Activated naive CD4-positive, alpha-beta T cell (primary cell): ENCODE results near the gene SMIM28.
"Not testable (repeated sequence)": the region's sequence is repeated elsewhere in the genome, so short reads cannot be mapped to it uniquely, and the experiment has no call there.

Experiments
- DNase-seq, 4 experiments: peaks; one replicate each; lab custom pipeline; 2025; lab: John Stamatoyannopoulos, UW

Gene SMIM28

GRCh38 chr6:138377844-138378243, at the start of gene SMIM28:
TSS of gene SMIM28 (plus strand) at chr6:138377905. CDS start at chr6:138378073, 168 bp downstream.
- DNase-seq: no peak

- DNase-seq: no peak
These were observed 49.5 kb upstream of the SMIM28 start for GRCh38 chr6:138328210-138328609.

GRCh38 chr6:138330763-138331162, 46.9 kb upstream of the SMIM28 start:
- DNase-seq: no peak

- DNase-seq: no peak
These were observed 46.3 kb upstream of the SMIM28 start for GRCh38 chr6:138331444-138331843.

- no peak for DNase-seq
These were observed 45.7 kb upstream of the SMIM28 start for GRCh38 chr6:138331984-138332383.

- no peak for DNase-seq
These were observed 43.7 kb upstream of the SMIM28 start for GRCh38 chr6:138334000-138334399.

- no peak for DNase-seq
These were observed 42.7 kb upstream of the SMIM28 start for GRCh38 chr6:138334963-138335362.

- DNase-seq: no peak
These were observed 41.5 kb upstream of the SMIM28 start for GRCh38 chr6:138336221-138336620.

GRCh38 chr6:138337076-138337475, 40.6 kb upstream of the SMIM28 start:
- no peak for DNase-seq

- no peak for DNase-seq
These were observed 38.7 kb upstream of the SMIM28 start for GRCh38 chr6:138339024-138339423.

- DNase-seq: no peak
These were observed 36.5 kb upstream of the SMIM28 start for GRCh38 chr6:138341176-138341575.

- DNase-seq: no peak
These were observed 34.6 kb upstream of the SMIM28 start for GRCh38 chr6:138343112-138343511.

GRCh38 chr6:138345565-138346285, 32.0 kb upstream of the SMIM28 start:
- no peak for DNase-seq

- no peak for DNase-seq
These were observed 31.2 kb upstream of the SMIM28 start for GRCh38 chr6:138346302-138347195.

- no peak for DNase-seq
These were observed 29.8 kb upstream of the SMIM28 start for GRCh38 chr6:138347864-138348263.

GRCh38 chr6:138349891-138350290, 27.8 kb upstream of the SMIM28 start:
- no peak for DNase-seq

- DNase-seq: no peak
These were observed 19.8 kb upstream of the SMIM28 start for GRCh38 chr6:138357928-138358327.

- DNase-seq: not testable (repeated sequence)
These were observed 9.0 kb upstream of the SMIM28 start for GRCh38 chr6:138368684-138369083.

GRCh38 chr6:138370631-138371451, 6.9 kb upstream of the SMIM28 start:
- DNase-seq: no peak

- DNase-seq: no peak
These were observed 6.3 kb upstream of the SMIM28 start for GRCh38 chr6:138371452-138371711.

GRCh38 chr6:138371720-138372119, 6.0 kb upstream of the SMIM28 start:
- no peak for DNase-seq

- no peak for DNase-seq
These were observed 4.8 kb upstream of the SMIM28 start for GRCh38 chr6:138372711-138373463.
